ENCODE results near the gene IFRD2.

GRCh38 chr3:50298836-50299637 lies 6.8 kb upstream of the IFRD2 start, which contains the start of the genes HYAL3 and NAA80:
- TF ChIP-seq CTCF (IDR thresholded peaks at IDR 0.05 in 8 of 11, conservative IDR thresholded peaks at IDR 0.05 in 3 of 11) (peak; percentile 38 to 80 (median 70)), POLR2A (IDR thresholded peaks at IDR 0.05) (peak; percentile 69 to 91 (median 72)), POLR2AphosphoS5 (IDR thresholded peaks at IDR 0.05) (peak; percentile 97 to 99 (median 98))

Measured in spleen (tissue), 7 donors.